Stimulated activated CD4-positive, alpha-beta T cell treated with anti-CD3 and anti-CD28 coated beads, TNF-alpha, amount 100 ng/mL, for 48 hours (primary cell): Measurements from ENCODE around the gene ZNF160.
"Not testable (repeated sequence)": the region's sequence is repeated elsewhere in the genome, so short reads cannot be mapped to it uniquely, and the experiment has no call there.

Source experiments
- DNase-seq, 3 donors: peaks; one replicate each; pipeline ENCODE4 v3.0.0-alpha.2; 2020; ENCODE audit warnings: low read depth in 3 of 3

ZNF160 gene

DNA sequence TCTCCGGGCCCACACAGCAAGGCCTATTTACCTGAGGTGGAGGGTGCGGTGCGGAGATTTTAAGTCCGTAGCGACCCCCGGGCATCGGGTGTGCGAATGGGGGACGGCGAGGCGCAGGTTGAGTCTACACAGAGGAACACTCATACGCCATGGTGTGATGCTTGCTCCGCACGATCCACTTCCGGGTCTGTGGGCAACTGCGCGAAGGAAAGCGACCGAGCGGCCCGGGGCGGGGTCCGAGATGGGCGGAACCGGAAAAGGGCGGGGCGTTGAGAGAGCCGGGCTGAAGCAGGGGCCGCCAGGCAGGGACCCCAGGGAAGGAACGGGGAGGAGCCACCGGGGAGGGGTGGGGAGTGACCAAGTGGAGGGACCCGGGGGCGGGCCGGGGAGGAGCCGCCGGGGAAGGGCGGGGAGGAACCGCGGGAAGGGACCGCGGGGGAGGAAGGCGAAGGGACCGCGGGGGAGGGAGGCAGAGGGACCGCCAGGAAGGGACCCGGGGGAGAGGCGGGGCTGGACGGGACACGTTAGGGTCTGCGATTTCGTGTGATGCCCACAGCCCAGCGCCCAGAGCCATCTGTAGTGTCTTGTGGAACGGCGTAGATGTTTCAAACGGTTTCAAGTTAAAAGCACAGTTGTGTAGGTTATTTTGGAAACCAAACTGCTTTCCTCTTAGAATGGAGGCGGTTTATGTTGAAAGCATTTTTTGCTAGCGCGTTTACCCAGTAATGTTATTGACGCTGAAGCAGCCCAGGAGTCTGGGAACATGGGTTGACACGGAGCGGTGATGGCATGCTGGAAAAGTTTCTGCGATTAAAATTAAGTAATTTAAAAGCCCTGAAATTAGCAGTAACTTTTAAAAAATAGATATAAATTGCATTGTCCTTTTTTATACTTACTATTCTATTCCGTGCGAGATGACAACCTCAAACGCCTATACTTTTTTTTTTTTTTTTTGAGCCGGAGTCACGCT lies at the start of gene ZNF160:
TSS of gene ZNF160 (minus strand) at position 189 of the 970 bp plus-strand sequence. CDS start 17,146 bp downstream, outside the sequence.
- DNase-seq = peak; percentile 96 to 99 (median 97)

DNA sequence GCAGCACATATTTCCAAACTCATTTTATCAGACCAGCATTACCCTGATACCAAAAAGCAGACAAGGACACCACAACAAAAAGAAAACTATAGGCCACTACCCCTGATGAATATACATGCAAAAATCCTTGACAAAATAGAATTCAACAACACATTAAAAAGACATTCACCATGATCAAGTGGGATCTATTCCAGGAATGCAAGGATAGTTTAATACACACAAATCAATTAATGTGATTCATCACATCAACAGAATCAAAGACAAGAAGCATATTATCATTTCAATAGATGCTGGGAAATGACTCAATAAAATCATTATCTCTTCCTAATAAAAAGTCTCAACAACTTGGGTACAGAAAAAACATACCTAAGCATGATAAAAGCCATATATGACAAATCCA lies 44.4 kb upstream of the ZNF160 start:
- no peak for DNase-seq

DNA sequence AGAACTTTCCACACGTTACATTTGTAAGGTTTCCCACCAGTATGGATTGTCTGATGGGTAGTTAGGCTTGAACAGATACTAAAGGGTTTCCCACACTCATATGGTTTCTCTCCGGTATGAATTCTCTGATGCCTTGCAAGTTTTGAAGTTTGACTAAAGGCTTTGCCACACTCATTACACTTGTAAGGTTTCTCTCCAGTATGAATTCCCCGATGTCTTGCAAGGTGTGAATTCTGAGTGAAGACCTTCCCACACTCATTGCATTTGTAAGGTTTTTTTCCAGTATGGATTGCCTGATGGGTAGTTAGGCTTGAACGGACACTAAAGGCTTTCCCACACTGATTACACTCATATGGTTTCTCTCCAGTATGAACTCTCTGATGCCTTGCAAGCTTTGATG lies 37.1 kb upstream of the ZNF160 start:
- no peak for DNase-seq

DNA sequence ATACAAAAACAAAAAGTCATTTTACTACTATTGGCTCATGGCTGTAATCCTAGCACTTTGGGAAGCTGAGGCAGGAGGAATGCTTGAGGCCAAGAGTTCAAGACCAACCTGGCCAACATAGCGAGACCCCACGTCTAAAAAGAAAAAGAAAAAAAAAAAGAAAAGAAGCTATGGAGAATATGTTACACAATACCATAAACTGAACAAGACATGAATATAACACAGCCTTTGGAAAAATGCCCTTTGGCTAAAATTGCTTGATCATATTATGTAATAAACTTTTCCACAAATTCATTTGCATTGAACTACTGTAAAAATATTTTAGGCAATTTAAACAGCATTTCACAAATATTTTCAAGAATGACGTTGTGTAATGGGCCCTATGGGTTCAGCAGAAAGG lies 33.2 kb upstream of the ZNF160 start:
- DNase-seq = no peak

DNA sequence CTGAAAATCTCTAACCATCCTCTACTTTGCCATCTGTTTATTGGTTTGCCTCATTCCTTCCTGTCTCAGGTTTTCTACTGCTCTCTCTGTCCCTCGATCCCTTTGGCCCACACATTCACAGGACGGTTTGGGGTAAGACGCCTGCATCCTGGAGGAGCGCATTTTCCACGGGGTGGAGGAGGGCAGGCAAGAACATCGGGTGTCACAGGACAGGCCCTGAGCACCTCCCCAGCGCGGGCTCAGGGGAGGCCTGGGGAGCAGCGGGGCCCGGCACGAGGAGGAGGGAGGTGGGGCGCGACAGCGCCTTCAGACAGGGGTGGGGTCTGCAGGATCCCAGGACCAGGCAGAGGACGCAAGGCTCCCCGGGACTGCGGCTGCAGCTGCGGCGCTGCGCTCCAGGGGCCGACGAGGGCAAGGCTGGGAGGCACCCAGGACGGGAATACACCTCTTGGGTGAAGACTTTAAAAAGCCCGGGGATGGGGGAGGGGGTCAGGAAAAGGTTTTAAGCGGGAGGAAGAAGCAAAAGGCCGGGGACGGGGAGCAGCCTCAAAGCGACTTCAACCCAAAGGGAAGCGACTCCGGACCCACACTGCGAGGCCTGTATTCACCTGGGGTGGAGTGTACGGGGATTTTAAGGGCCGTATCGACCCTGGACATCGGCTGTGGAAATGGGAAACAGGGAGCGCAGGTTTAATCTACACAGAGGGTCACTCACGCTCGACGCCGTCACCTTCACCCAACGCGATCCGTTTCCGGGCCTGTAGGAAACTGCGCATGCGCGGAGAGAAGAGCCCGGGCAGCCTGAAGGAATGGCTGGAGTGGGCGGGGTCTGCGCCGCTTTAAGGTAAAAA lies 29.1 kb upstream of the ZNF160 start, which contains the start of gene ZNF415:
TSS of gene ZNF415 (minus strand) at position 770 of the 851 bp plus-strand sequence. CDS start 10,234 bp downstream, outside the sequence.
- DNase-seq = peak; percentile 9 to 22 (median 19)

DNA sequence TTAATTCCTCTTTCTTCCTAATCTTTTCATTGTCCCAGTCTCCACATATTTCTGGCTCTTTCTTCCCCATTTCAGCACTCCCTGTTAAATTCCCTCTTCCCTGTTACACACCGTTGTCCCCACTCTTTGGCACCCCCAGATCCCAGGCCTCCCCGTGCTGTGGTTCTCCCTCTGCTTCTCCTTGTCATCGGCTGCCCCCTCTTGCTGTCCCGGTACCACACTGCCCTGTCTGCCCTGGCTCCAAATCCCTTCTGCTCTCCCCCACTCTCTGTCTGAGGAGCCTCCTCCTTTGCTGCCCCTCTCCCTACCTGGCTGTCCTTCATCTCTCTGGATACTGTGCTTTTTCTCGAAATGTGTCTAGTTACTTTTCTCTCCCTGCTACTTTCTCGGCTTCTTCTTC lies 28.5 kb upstream of the ZNF160 start:
- no peak for DNase-seq

DNA sequence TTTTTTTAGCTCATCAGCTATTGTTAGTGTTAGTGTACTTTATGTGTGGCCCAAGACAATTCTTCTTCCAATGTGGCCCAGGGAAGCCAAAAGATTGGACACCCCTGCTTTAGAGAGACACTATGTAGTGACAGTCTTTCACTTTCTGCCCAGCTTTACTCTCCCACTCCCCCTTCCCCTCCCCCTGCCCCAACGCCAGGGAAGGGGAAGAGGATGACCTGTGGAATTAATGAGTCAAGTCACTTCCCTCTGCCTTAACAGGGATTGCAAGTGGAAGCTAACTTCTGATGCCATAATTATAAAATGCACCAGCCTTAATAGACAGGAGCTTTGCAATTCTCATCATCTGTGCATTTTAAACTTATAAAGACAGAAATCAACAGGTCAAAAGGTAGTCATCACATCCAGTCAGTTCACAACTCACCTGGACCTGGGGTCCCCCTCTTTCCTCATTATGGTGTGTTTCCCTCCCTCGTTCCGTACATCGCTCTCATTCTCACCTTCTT lies 27.9 kb upstream of the ZNF160 start:
- DNase-seq = no peak

DNA sequence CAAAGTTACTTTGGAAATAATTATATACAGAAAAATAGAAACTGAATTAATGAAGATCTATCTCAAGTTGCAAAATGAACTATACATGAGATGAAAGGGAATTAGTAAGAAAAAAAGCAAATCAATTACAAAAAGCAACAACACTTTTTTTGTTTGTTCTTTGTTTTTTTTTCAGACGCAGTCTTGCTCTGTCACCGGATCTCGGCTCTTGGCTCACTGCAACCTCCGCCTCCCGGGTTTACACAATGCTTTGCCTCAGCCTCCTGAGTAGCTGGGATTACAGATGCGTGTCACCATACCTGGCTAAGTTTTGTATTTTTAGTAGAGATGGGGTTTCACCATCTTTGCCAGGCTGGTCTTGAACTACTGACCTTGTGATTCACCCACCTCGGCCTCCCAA lies 27.3 kb upstream of the ZNF160 start:
- DNase-seq = no peak

DNA sequence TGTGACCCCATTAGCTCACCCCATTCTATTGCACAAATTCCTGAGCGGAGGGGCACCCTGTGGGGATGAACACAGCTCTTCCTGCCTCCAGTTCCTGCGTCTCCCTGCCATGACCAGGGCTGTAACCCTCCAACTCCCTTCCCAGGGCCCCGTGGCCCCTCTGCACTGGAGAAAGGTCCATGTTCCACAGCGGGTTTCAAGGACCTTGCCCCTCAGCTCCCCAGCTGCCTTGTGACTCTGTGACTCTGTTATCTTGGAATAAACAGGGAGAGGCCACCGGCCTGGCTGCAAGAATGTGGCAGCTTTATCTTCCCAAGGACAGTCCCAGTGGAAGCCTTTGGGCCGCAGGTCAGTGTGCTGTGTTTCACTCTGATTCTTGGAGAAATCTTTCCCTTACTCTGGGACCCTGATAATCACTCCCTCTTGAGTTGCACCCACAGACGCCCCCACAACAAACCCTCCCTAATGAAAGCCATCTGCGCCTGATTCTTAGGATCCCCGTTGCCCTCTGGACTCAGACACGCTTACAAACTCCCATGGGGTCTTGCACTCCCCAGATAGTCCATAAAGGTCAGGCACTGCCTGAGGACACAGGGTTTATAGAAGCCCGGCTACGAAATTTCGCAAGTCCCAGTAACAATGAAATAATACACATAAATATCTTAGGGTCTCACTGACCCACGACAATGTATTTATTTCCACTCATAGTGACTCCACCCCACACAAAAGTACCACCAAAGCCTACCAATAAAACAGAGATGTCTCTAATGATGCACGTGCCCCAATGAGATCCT lies 23.7 kb upstream of the ZNF160 start:
- not testable (repeated sequence) for DNase-seq

DNA sequence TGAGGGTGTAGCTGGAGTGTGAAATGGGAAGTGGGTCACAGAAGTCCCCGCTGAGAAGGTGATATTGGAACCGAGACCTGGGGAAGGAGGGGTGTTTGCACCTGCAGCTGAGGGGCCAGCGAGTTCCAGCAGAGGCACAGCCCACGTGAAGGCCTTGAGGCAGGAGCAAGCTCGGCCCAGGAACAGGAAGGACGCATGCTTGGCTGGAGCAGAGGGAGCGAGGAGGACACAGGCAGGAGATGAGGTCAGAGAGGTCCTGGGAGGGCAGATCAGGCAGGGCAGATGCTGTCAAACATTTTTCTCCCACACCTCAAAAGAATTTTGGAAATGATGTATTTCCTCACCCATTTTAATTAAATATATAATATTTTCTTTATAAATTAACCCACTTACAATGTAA lies 20.2 kb upstream of the ZNF160 start:
- no peak for DNase-seq

DNA sequence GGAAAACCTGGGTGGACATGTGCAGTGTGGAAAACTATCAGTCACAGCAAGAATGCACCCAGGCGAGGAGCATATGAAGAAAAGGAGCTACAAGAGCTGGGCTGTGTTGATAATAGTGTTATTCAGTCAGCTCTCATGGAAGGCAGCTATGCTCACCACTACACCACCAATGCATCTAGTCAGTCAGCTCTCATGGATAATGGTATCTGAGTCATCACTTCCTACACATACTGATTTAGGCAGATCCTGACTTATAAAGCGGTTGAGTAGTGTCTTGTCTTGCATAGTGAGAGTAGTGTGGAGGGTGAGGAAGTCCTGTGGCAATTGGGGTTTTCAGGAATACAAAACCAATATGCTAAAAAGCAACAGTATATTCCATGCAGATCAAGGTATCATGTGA lies 9.1 kb upstream of the ZNF160 start:
- no peak for DNase-seq

DNA sequence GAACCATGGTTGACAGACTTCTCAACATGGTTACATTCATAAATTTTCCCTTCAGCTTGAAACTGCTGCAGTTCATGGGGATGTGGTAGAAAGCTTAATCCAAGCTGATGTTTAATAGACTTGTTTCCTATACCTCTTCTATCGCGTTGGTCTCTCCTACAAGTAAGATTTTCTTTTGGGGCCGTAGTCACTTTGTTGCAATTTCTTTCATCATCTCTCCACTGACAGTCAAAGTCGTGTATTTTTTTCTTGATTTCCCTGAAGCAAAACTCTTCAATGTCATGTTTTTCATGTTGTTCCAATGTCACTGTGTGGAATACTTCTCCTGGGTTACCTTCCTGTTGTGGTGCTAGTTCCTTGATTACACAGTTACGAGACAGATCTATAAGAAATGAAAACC lies 6.3 kb upstream of the ZNF160 start:
- no peak for DNase-seq

DNA sequence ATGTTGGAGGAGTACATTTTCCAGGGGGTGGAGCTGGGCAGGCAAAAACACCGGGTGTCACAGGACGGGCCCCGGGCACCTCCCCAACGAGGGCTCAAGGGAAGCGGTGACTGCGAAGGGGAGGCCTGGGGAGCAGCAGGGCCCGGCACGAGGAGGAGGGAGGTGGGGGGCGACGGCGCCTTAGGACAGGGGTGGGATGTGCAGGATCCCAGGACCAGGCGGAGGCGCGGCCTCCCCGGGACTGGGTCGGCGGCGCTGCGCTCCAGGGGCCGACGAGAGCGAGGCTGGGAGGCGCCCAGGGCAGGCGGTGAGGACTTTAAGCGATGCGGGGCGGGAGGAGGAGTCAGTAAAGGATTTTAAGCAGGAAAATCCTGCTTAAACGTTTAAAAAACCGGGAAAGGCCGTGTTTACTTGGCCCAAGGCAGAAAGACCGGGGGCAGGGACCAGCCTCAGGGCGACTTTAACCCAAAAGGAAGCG lies 427 bp downstream of the ZNF160 start:
- peak; percentile 13 to 19 (median 16) for DNase-seq

DNA sequence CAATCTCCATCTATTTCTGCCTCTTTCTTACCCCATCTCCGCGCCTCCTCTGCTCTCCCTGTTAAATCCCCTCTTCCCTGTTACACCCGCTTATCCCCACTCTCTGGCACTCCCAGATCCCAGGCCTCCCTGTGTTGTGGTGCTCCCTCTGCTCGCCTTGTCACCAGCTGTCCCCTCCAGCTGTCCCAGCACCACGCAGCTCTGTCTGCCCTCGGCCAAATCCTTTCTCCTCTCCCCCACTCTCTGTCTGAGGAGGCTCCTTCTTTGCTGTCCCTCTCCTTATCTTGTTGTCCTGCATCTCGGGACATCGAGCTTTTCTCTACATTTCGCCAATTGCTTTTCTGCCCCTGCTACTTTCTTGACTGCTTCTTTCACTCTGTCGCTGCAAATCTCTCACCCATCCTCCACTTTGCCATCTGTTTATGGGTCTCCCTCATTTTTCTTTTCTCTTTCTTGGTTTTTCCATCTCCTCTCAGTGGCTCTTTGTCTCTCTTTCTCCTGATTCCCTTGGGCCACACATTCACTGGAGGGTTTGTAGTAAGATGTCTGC lies 941 bp downstream of the ZNF160 start:
- DNase-seq = no peak

DNA sequence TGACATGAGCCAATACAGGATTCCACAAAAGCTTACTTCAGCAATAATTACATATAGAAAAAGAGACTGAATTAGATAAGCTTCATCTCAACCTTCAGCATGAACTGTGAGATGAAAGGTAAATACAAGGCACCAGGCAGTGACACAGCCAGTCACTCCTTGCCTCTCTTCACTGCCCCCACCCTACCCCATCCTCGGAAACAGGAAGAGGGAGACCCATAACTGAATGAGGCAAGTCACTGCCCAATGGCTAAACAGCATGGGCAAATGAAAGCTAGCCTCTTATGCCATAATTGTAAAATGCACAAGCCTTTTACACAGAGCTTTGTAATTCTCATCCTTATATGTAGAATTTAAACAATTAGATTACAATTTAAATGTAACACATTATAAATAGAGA lies 1.7 kb downstream of the ZNF160 start:
- no peak for DNase-seq

DNA sequence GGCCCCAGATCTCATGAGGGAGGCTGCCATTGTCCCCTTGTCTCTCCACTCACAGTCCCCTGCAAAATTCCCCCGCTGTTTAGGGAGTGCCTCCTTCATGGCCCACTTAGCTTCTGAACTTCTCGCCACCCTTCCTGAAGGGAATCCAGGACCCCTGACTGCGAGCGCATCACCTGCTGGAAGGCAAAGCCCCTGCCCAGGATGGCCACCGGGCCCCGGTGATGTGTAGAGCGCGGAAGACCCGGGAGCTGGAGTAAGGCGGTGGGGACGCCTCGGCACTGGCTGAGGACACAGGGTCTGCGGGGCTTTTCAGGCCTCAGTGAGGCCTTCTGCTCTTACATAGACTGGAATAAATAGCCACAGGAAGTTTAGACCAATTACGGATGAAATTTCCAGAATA lies 4.7 kb downstream of the ZNF160 start:
- DNase-seq = not testable (repeated sequence)

DNA sequence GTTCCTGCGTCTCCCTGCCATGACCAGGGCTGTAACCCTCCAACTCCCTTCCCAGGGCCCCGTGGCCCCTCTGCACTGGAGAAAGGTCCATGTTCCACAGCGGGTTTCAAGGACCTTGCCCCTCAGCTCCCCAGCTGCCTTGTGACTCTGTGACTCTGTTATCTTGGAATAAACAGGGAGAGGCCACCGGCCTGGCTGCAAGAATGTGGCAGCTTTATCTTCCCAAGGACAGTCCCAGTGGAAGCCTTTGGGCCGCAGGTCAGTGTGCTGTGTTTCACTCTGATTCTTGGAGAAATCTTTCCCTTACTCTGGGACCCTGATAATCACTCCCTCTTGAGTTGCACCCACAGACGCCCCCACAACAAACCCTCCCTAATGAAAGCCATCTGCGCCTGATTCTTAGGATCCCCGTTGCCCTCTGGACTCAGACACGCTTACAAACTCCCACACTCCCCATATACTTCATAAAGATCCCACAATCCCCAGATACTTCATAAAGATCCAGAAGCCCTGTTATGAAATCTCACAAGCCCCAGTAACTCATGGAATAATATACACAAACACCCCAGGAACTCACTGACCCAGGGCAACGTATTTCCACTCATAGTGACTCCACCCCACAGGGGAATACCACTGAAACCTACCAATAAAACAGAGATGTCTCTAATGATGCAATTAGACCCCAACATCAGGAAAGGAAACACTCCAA lies 6.1 kb downstream of the ZNF160 start:
- DNase-seq = not testable (repeated sequence)

DNA sequence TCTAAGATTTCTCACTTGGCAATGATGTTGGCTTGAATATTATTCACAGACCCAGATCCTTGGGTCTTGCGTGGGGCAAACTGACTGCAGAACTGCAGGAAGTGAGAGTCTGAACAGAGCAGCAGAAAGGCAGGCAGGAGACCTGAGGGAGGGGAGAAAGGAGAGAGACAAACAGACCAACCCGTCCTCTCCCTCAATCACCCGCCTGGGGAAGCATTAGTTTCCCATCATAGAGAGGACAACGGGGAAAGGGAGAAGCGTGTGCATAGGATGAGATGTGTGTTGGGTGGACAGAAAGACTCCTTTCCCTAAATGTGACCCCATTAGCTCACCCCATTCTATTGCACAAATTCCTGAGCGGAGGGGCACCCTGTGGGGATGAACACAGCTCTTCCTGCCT lies 6.6 kb downstream of the ZNF160 start:
- not testable (repeated sequence) for DNase-seq

DNA sequence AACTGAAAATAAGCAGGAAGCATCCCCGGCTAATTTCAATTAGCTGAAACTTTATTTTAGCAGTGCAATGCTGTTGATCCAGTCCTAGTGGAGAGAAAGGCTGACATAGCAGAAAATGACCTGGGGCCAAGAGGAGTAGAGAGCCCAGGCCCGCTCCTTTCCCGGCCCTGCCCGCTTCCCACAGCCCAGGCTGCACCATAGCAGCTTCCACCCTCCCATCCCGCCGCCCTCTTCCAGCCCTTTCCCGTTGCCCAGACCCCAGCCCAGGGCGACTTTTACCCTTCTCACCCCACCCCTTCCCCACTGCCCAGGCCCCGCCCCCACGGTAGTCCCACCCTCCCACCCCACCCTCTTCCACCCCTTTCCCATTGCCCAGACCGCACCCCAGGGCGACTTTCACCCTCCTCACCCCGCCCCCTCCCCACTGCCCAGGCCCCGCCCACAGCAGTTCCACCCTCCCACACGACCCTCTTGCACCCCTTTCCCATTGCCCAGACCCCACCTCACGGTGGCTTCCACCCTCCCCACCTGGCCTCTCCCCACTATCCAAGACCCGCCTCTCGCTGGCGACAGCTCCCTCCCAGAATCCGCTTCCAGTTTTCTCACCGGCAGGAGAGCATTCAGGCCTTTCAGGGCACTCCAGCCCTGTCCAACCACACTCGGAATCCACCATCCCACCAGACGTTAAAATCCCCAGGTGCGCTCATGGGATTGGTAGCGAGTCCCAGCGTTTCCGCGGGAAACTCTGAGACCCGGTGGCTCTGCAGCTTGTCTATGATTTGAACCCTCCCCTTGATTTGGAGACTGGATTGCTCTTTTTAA lies 8.3 kb downstream of the ZNF160 start:
- no peak for DNase-seq
